Germinal center (tissue), 1 donor: ENCODE measurements around the gene PLEKHA7.

ENCODE experiments used
- DNase-seq: peaks from one replicate; pipeline ENCODE4 v3.0.0; 2012; ENCODE audit warnings: mixed read lengths, low spot score

The PLEKHA7 gene

DNA sequence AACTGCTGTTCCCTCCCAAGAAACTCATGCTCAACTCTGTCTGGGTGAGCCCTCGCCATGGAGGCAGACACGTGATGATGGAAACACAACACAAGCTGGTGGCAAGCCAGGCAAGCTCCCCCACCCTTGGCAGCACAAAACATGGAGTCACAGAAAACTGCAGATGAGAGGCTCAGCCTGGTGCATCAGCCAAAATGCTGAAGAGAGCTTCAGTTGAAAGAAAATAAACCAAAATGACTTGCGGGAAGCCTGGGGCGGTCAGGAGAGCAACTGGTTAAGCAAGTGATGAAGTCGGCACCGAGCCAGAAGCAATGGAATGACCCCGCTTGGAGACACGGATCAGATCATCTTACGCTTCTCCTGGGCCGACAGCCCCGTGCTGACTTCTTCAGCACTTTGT lies 207.4 kb downstream of the PLEKHA7 start:
- DNase-seq: no peak

DNA sequence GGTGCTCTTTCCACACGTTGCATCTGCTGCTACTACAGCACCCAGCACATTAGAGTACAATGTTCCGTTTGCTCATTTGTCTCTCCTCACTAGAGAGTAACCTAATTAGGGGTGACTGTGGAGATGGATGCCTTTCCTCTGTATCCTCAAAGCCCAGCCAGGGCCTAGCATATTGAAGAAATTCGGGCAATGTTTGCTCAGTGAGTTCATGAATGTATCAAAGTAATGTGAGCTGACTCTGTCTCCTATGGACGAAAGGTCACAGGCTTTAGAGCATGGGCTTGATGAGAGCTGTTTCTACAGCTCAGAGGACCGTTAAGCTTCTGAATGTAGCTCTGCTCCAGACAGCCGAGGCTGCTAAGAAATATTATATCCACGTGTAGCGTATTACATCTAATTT lies 208.3 kb downstream of the PLEKHA7 start:
- DNase-seq: no peak

DNA sequence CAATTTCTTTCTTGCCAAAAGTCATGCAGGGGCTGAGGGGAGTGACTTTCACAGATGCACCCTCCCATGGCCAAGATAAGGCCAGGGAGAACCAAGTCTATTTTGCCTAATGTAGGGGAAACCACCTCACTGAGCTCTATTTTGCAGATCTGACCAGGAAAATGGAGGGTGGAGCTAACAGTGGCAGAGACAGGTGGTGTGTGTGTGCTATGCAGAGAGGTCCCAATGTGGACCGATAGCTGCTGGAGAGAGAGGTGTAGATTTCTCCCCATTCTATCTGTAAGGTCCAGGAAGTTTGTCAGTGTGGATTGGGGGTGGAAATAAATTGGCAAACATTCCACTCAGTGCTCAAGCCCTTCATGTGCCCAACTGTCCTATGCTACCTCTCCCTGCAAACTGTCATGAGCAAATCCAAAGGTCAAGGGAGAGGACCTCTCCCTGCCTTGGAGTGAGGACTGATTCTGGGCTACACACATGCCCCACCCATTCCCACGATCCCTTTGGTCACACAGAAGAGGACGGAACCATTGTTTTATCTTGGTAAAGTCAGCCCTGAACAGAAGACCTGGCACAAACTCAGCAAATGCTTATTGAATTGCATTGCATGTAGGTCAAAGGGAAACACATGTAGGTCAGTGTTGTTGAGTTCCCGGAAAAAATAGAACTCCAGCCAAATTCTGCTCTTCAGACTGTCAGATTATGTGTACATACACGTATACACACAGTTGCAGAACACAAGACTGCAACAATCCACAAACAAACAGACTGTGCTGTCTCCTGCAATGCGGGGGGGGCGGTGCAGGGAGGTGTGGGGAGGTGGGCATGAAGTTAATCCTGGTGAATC lies 209.9 kb downstream of the PLEKHA7 start:
- no peak for DNase-seq

DNA sequence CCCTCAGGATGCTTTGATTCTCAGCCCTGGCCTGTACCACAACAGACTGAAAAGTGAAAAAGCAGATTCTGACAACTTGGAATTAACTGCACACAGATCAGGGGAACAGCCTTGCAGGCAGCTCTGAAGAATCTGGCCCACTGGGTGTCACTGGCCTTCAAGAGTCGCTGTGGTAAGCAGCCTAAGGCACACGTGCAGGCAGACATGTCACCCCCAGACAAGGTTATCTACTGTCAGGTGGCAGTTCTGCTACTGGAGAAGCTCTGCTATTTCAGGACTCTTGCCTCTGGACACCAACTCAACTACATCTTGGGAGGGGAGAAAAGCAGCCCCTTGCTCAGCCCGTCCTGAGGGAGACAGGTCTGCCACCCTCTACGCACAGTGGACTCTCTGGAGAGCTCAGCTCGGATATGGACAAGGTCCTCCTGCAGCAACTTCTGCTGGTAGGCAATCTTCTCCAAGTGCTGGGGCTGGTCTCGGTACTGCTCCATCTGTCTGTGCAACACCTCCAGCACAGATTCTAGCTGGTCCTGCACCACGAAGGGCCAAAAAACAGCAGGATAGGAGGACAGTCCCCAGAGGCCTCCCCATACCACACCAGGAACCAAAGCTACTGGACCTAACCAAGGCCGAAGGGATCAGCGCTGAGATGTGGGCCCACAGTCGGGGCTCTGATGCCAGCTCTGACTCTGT lies 212.8 kb downstream of the PLEKHA7 start:
- no peak for DNase-seq

DNA sequence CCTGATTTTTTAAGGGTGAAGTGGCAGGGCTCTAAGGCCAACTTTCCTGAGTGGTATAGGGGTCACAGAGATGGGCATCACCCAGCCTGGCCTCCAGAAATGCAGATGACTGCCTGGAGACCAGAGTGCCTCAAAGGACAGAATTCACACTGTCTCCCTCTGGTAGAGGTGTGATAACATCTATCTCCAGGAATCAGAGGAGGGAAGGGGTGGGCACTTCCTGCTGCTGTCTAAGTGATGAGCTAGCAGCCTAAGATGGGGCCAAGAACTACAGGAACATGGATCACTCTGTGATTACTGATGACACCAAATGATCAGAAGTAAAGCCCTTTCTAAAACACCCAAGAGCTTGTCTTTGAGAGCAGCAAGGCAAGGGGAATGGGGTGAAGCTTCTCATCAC lies 213.8 kb downstream of the PLEKHA7 start:
- DNase-seq: no peak

DNA sequence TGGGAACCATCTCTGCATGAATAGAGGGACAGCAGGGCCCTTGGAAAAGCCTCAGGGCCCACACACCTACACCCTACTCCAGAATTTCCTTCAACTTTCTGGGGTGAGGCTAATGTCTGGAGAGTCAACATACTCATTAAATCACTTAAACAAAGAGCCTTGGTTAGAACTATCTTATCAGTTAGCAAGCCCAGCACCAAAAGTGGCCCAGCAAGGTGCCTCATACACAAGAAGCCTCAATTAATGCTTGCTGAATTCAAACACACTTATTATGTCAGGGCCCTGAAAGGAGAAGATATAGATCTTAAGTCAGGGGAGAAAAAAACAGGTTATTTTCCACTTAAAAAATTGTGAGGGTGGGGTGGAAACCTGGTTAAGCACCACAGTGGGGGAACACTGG lies 214.3 kb downstream of the PLEKHA7 start:
- DNase-seq: no peak

DNA sequence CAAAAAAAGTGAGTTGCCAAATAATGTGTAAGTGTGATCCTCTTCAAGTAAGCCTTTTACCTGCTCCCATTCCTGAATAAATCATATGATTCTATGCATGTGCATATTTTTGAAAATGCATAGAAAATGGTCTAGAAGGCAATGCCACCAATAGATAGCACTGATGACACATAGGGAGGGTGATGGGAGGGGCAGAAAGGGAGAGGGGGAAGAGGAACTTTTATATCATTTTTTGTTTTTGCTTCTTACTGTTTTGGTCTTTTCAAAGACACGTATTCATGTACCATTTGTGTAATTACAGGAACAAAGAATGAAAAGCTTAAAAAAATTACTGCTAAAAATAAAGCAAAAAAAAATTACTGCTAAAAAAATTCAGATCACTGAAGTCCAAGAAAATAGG lies 215.0 kb downstream of the PLEKHA7 start:
- DNase-seq: no peak

DNA sequence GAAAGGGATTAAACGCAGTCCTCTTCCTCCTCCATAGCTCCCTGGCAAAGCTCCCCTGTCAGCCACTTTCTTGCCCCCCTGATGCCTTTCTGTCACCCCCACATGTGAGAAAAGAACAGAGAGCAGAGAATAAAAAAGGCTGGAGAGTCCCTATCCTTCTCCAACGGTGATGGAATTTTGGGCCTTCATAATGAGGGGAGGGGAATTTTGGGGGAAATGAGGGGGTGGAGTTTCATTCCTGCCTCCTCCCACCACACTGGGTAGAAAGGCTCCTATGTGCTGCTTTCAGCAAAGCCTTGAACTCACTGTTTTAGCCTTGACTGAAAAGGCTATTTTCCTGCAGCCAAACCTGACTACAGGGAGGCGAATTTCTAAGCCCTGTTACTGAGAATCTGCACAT lies 216.4 kb downstream of the PLEKHA7 start:
- no peak for DNase-seq

DNA sequence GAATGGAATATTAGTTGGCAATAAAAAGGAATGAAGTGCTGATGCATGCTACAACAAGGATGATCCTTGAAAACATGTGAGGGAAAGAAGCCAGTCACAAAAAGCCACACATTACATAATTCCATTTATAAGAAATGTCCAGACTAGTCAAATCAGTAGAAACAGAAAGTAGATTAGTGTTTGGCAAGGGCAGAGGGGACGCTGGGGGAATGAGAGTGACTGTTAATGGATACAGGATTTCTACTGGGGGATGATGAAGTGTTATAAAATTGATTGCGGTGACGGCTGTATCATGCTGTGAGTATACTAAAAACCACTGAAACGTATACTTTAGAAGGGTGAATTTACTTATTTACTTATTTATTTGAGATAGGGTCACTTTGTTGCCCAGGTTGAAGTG lies 217.9 kb downstream of the PLEKHA7 start:
- no peak for DNase-seq

DNA sequence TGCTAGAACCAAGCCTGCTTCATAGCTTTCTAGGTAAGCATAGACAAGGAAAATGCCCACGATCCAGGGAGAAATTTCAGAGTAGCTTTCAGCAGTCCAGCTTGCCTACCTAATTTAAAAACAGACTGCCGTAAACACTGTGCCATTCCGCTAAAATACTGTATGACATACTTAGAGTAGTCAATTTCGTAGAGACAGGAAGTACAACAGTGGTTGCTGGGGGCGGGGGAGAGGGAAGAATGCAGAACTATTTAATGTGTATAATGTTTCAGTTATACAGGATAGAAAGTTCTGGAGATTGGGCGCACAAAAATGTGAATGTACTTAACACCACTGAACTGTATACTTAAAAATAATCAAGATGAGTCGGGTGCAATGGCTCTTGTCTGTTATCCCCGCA lies 219.1 kb downstream of the PLEKHA7 start:
- no peak for DNase-seq

DNA sequence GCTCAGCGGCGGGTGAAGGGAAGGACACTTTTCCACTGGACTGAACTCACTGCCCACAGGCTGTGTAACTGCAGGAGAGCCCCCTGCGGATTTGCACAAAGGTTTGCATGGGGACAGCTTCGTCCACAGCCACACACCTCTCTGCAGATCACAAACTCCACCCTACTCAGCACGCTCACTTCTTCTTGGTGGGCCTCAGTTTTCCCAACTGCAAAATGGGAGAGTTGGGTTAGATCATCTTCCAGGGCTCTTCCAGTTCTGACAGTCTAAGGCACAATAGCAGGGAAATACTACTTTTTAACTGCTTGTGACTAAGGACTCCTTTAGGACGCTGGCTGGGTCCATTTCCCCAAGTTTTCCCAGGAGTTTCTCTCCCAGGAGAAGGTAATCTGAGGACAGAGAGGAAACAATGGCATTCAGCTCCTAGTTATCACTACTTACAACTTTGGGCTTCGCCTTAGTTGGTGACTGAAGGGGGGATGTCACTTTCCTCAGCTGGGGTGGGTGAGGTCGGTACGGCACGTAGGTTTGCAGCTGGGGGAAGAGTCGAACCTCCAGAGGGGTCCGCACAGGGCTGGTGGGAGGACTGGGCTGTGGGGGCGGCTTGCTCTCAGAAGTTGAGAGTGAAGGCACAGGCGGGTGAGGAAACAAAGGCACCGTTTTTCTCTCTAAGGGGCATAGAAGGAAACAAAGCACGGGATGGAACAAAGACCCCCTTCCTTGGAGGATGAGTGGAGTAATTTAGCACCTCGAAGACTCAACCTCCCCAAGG lies 220.0 kb downstream of the PLEKHA7 start:
- DNase-seq: no peak

DNA sequence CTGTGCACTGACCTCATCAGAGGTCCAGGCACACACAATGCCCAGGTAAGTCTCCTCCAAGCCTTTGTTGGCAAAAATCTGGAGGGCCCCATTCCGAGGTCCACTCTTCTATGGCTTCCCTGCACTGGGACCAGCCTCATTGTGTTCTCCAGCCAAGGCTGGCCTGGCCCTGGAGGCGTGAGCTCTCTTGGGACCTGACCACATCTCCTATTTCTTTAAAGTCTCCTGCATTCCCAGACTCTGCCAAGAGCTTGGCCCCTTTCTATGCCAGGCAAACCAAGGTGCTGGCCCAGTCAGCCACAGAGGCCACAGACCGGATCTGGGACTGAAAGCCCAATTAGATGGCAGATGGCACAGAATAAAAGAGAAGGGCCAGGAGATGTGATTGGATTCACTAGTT lies 220.7 kb downstream of the PLEKHA7 start:
- no peak for DNase-seq

DNA sequence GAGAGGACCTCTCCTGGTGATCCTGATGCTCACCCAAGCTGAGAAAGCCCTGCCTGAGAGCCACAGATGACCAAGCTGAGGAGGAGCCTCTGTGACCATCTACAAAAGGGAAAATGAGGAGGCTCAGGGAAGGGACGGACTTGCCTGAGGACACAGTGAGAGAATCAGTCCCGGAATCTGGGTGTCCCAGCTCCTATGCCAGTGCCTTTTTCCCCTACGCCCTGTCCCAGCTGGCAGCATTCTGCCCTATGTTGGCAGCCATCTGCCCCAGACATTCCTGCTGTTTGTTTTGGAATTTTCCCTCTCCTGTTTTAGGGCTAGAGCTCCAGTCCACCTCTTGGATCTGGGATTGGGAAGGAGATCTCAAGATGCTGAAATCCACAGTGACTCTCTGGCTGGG lies 221.2 kb downstream of the PLEKHA7 start:
- no peak for DNase-seq

DNA sequence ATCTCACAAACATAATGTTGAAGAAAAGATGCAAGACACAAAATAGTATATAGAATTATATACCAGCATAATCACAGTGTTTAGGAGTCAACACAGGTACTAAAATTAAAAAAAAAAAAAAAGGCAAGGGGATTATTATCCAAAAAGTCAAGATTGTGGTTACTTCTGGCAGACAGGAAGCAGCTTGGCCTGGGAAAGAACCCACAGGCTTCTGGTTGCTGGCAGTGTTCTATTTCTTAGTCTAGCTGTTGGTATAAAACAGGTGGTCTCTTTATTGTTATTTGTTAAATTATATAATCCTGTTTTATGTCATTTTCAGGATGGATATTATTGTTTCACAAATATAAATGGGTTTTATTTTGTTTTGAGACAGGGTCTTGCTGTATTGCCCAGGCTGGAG lies 221.8 kb downstream of the PLEKHA7 start:
- DNase-seq: no peak

DNA sequence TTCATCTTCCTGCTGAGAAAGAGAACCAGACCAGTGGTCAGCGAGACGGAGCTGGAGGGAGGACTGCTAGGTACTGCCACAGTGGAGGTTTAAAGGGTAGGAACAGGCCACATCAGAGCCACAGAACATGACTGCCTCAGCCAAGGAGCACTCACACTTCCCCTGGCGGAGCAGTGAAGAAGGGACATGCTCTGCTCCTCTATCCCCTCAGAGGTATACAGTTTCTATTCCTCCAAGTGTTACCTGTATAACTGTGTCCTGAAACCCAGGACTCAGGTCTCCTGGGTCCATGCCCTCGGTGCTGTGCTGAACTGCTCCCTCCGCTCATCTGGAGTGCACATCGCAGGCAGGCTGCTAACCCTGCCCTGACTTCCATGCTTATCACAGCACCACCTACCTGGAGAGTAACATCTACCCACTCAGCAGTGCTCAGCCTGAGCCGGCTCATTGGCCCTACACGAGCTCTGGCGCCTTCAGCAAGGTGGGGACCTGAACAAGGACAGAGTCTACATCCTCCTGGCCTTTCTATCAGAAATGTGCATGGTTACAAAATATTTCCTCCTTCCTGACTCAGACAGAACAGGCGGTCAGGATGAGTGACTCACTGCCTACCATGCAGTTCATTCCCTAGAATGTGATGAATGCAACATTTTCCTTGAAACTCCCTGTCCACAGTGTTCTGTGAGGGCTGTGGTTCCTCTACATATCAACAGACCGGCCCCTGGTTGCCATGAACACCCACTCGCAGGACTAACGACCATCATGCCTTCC lies 222.8 kb downstream of the PLEKHA7 start:
- no peak for DNase-seq

DNA sequence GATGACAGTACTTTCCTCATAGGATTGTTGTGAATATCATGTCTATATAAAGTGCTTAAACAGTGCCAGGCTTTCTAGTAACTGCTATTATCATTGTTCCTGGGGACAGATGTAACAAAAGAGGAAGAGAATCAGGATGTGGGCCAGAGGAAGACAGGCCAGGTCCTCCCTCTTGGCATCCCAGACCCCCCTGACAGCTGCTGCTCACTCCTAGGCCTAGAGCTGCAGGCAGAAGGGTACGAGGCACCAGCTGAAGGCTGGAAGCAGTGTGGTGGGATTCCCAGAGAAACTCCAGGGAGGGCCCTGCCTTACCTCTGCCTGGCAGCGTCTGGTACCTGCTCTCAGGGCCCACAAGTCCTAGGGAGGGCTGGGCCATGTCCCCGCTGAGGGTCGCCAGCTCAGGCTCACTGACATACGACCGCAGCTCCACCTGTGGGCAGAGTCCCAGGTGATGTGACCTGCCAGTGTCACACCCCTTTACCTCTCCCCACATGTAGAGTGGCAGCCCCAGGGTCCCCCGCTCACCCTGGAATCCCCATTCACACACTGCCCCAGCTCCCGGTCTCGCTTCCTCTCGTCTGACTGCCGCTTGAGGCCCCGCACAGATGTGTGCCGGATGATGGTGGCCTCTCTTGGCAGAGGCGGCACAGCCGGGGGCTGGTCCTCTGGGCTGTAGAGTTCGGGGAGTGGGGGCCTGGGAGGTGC lies 223.6 kb downstream of the PLEKHA7 start:
- no peak for DNase-seq

DNA sequence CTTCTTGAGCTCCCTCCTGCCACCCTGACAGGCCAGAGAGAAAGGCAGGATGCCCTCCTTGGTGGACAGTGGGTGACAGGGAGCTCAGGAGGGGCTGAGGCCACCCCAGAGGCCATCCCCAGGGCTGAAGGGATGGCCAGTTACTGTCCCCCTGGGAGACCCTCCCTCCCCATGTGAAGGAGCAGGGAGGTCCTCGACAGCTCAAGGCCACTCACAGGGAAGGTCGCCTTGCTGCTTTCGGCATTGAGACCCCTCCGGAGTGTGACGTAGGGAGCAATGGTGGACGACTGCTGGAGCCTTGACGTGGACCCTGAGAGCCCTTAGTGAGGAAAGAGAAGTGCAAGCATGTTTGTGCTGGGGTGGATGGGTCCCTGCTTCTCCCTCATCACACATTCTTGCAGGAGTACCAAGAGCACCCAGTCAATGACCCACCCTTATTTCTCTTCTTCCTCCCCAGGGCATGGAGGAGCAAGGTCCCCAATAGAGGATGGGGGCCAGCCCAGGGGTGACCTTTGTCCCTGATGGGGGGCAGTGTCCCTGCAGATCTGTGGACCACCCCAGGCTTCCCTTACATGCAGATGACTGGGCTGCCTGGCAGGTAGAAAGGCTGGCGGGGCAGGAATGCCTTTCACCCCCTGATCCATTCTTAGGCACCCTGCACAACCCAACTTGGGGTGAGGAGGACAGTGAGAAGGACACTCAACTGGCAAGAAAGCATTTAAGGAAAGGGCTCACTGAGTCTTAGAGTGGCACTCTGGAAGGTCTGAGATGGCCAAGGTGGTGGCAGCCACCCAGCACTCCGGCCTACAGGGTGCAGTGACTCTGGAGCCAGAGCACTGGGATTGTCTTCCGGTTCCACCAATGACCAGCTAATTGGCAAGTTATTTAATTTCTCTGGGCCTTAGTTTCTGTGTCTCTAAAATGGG lies 224.4 kb downstream of the PLEKHA7 start:
- DNase-seq: no peak

DNA sequence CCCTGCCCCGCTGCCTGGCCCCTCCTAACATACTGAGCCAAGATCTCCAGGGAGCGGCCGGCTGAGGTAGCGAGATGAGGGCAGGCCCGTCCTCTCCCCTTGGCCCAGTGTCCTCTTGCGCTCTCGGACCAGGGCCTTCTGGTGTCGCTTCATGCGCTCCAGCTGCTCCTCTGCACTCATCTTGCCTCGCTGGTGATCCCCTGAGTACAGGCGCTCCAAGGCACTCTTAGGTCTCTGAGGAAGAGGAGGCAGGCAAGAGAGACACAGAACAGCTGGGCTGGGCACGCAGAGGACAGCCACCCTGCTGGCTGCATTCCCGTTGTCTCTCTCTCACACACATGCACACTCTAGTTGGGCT lies 225.2 kb downstream of the PLEKHA7 start:
- no peak for DNase-seq

DNA sequence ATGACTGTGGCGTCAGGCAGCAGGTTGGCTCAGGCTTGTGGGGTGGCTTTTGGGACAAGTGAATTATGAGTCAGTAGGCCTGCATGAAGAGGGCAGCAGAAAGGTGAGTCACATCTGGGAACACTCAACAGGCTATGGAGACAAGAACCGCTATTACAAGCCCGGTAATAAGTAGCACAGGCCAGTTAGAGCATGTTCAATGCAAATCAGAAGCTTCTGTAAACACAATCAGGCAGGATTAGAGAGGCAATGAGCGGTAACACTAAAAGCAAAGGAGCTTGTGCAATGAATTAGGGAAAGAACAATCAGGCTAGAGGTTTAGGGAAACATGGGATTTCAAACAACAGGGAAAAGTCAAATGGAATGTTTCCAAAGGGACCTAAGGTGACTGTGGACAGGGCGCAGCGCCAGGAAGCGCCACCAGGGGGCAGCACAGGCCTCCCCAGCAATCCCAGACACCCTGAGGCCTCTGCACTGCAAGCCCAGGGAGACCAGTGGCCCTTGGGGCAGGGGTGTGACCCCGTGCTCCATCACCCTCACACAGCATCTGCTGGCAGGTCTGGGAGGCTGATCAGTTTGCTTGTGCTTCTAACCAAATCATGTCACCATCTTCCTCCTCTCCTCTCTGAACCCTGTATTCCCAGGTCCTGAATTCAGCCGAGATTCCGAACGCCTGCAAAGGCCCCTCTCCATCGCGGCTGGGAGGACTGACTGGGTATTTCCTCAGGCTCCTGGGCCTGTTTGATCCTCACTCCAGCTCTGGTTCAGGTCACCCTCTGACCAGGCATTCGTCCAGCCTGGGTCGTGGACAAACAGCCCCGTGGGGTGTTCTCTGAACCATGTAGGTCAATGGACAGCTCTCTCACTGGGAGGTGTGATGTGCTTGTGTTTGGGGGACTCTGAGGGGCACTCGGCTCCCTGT lies 225.8 kb downstream of the PLEKHA7 start:
- DNase-seq: peak; percentile 61
